ENCODE measurements around the gene WFDC10B.
"Not testable (repeated sequence)": the region's sequence is repeated elsewhere in the genome, so short reads cannot be mapped to it uniquely, and the experiment has no call there.

Gene WFDC10B

GRCh38 chr20:45704969-45705637 lies at the start of gene WFDC10B:
WFDC10B (minus strand) TSS chr20:45705019; CDS start chr20:45685992, 19,027 bp downstream.
- DNase-seq: no peak

GRCh38 chr20:45752746-45753145 lies 47.9 kb upstream of the WFDC10B start:
- DNase-seq: no peak

- no peak for DNase-seq
Measured at GRCh38 chr20:45751721-45752120, 46.9 kb upstream of the WFDC10B start.

GRCh38 chr20:45745015-45745414 lies 40.2 kb upstream of the WFDC10B start:
- no peak for DNase-seq

GRCh38 chr20:45742596-45742995 lies 37.8 kb upstream of the WFDC10B start:
- DNase-seq: no peak

GRCh38 chr20:45735988-45736387 lies 31.2 kb upstream of the WFDC10B start:
- DNase-seq: no peak

- no peak for DNase-seq
Measured at GRCh38 chr20:45735552-45735951, 30.7 kb upstream of the WFDC10B start.

- DNase-seq: no peak
Measured at GRCh38 chr20:45732199-45732598, 27.4 kb upstream of the WFDC10B start.

- no peak for DNase-seq
Measured at GRCh38 chr20:45727044-45727443, 22.2 kb upstream of the WFDC10B start.

- DNase-seq: no peak
Measured at GRCh38 chr20:45725134-45725533, 20.3 kb upstream of the WFDC10B start.

- no peak for DNase-seq
Measured at GRCh38 chr20:45722047-45722446, 17.2 kb upstream of the WFDC10B start, which contains the start of gene SPINT4. SPINT4 (plus strand) TSS chr20:45722347; CDS start chr20:45722368, 21 bp downstream.

GRCh38 chr20:45716141-45716688 lies 11.4 kb upstream of the WFDC10B start:
- not testable (repeated sequence) for DNase-seq

GRCh38 chr20:45701873-45702272 lies 2.9 kb downstream of the WFDC10B start, which contains the start of gene WFDC13:
WFDC13 (plus strand) TSS chr20:45702038; CDS start chr20:45702124, 86 bp downstream.
- no peak for DNase-seq

GRCh38 chr20:45701104-45701503 lies 3.7 kb downstream of the WFDC10B start:
- DNase-seq: no peak

- no peak for DNase-seq
Measured at GRCh38 chr20:45695496-45695895, 9.3 kb downstream of the WFDC10B start.

- not testable (repeated sequence) for DNase-seq
Measured at GRCh38 chr20:45693346-45693745, 11.5 kb downstream of the WFDC10B start.

- peak; percentile 68 for DNase-seq
Measured at GRCh38 chr20:45685896-45686295, 18.9 kb downstream of the WFDC10B start.

- no peak for DNase-seq
Measured at GRCh38 chr20:45679650-45680049, 25.2 kb downstream of the WFDC10B start.

- no peak for DNase-seq
Measured at GRCh38 chr20:45672765-45673164, 32.1 kb downstream of the WFDC10B start.

- no peak for DNase-seq
Measured at GRCh38 chr20:45670139-45670538, 34.7 kb downstream of the WFDC10B start, which contains the start of gene WFDC11. WFDC11 (minus strand) TSS chr20:45670239; CDS start chr20:45650600, 19,639 bp downstream.

- DNase-seq: not testable (repeated sequence)
Measured at GRCh38 chr20:45657038-45657437, 47.8 kb downstream of the WFDC10B start.

GRCh38 chr20:45651726-45652125 lies 53.1 kb downstream of the WFDC10B start:
- DNase-seq: not testable (repeated sequence)

- DNase-seq: no peak
Measured at GRCh38 chr20:45649312-45649863, 55.4 kb downstream of the WFDC10B start.

GRCh38 chr20:45647441-45648050 lies 57.3 kb downstream of the WFDC10B start:
- no peak for DNase-seq

Measured in islet precursor cell (in vitro differentiated cells).